ENCODE data around the gene FAR1.

DNA sequence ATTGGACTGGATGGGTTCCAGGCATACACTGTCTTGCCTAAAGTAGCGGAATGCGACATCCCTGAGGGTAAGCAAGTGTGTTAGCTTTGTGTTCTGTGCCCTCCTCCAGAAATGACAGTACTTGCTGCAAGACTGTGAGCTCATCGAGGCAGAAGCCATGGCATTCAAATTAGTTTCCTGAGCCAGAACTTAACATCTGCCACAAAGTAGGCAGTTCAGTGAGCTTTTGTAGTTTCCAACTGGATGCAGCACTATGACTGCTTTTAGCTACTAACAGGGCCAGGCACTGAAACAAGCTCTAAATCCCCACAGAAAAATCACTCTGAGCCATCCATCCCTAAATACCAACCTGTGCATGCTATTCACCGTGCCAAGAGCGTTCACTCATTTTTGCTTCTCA, 1.2 kb upstream of the FAR1 start:
- TF ChIP-seq POLR2AphosphoS5 (IDR thresholded peaks at IDR 0.05): no peak
- TF ChIP-seq, protein P1, sequence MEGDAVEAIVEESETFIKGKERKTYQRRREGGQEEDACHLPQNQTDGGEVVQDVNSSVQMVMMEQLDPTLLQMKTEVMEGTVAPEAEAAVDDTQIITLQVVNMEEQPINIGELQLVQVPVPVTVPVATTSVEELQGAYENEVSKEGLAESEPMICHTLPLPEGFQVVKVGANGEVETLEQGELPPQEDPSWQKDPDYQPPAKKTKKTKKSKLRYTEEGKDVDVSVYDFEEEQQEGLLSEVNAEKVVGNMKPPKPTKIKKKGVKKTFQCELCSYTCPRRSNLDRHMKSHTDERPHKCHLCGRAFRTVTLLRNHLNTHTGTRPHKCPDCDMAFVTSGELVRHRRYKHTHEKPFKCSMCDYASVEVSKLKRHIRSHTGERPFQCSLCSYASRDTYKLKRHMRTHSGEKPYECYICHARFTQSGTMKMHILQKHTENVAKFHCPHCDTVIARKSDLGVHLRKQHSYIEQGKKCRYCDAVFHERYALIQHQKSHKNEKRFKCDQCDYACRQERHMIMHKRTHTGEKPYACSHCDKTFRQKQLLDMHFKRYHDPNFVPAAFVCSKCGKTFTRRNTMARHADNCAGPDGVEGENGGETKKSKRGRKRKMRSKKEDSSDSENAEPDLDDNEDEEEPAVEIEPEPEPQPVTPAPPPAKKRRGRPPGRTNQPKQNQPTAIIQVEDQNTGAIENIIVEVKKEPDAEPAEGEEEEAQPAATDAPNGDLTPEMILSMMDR (IDR thresholded peaks at IDR 0.05): no peak

All from esophagus muscularis mucosa (tissue), 3 donors.